OCI-LY3 (cell line): ENCODE data around the gene IGFLR1.

Experiments used
- CTCF ChIP-seq: fragments of 200-600, 300-600 bp; sonication (generic); IDR thresholded peaks from 2 replicates; pipeline ENCODE4 v1.5.1; 2014; ENCODE audit warnings: antibody characterized with exemption, low read length, low read depth
- EZH2phosphoT487 ChIP-seq: fragments of 200-600 bp; shearing (Covaris generic); IDR thresholded peaks from 2 replicates; pipeline ENCODE4 v1.6.1; 2018; ENCODE audit warnings: antibody characterized with exemption, mixed run types, low read depth

- no peak for TF ChIP-seq CTCF
- no peak for TF ChIP-seq EZH2phosphoT487
Measured at GRCh38 chr19:35782589-35782988, 40.3 kb upstream of the IGFLR1 start.
